ENCODE measurements around the gene ABHD17B.

GRCh38 chr9:71937898-71938297 lies 26.9 kb upstream of the ABHD17B start:
- TF ChIP-seq, protein P1, sequence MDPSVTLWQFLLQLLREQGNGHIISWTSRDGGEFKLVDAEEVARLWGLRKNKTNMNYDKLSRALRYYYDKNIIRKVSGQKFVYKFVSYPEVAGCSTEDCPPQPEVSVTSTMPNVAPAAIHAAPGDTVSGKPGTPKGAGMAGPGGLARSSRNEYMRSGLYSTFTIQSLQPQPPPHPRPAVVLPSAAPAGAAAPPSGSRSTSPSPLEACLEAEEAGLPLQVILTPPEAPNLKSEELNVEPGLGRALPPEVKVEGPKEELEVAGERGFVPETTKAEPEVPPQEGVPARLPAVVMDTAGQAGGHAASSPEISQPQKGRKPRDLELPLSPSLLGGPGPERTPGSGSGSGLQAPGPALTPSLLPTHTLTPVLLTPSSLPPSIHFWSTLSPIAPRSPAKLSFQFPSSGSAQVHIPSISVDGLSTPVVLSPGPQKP (IDR thresholded peaks at IDR 0.05; ENCODE audit: low read depth, low read length) = no peak
- TF ChIP-seq KDM1A (IDR thresholded peaks at IDR 0.05; ENCODE audit: borderline replicate concordance) (no peak), RUNX3 (IDR thresholded peaks at IDR 0.05; ENCODE audit: low read length) (no peak)
